ENCODE results near the gene TUBA8.
"Not testable (repeated sequence)": the region's sequence is repeated elsewhere in the genome, so short reads cannot be mapped to it uniquely, and the experiment has no call there.

The TUBA8 gene

GRCh38 chr22:18110194-18110953, at the start of gene TUBA8:
Gene TUBA8, plus strand, starts transcription at chr22:18110809. Its CDS starts 57 bp downstream, at chr22:18110866.
- DNase-seq (ENCODE audit: low read depth): no peak

- no peak for DNase-seq (ENCODE audit: low read depth)
Observed at GRCh38 chr22:18062421-18062820, 48.2 kb upstream of the TUBA8 start.

- no peak for DNase-seq (ENCODE audit: low read depth)
Observed at GRCh38 chr22:18063306-18063705, 47.3 kb upstream of the TUBA8 start.

GRCh38 chr22:18063715-18064114, 46.9 kb upstream of the TUBA8 start:
- not testable (repeated sequence) for DNase-seq (ENCODE audit: low read depth)

GRCh38 chr22:18064636-18065035, 46.0 kb upstream of the TUBA8 start:
- DNase-seq (ENCODE audit: low read depth): no peak

GRCh38 chr22:18065256-18065655, 45.4 kb upstream of the TUBA8 start:
- DNase-seq (ENCODE audit: low read depth): no peak

- DNase-seq (ENCODE audit: low read depth): no peak
Observed at GRCh38 chr22:18066181-18066859, 44.3 kb upstream of the TUBA8 start.

- DNase-seq (ENCODE audit: low read depth): no peak
Observed at GRCh38 chr22:18067121-18067520, 43.5 kb upstream of the TUBA8 start.

GRCh38 chr22:18067548-18068341, 42.9 kb upstream of the TUBA8 start:
- no peak for DNase-seq (ENCODE audit: low read depth)

- no peak for DNase-seq (ENCODE audit: low read depth)
Observed at GRCh38 chr22:18068381-18068988, 42.1 kb upstream of the TUBA8 start.

- DNase-seq (ENCODE audit: low read depth): no peak
Observed at GRCh38 chr22:18069041-18069440, 41.6 kb upstream of the TUBA8 start.

- no peak for DNase-seq (ENCODE audit: low read depth)
Observed at GRCh38 chr22:18070041-18070440, 40.6 kb upstream of the TUBA8 start.

GRCh38 chr22:18070556-18071306, 39.9 kb upstream of the TUBA8 start:
- DNase-seq (ENCODE audit: low read depth): no peak

- DNase-seq (ENCODE audit: low read depth): not testable (repeated sequence)
Observed at GRCh38 chr22:18071307-18071967, 39.2 kb upstream of the TUBA8 start.

- no peak for DNase-seq (ENCODE audit: low read depth)
Observed at GRCh38 chr22:18071968-18072310, 38.7 kb upstream of the TUBA8 start.

- DNase-seq (ENCODE audit: low read depth): no peak
Observed at GRCh38 chr22:18073467-18073866, 37.1 kb upstream of the TUBA8 start.

GRCh38 chr22:18073927-18074326, 36.7 kb upstream of the TUBA8 start:
- not testable (repeated sequence) for DNase-seq (ENCODE audit: low read depth)

GRCh38 chr22:18075101-18075719, 35.4 kb upstream of the TUBA8 start:
- DNase-seq (ENCODE audit: low read depth): no peak

GRCh38 chr22:18075720-18076497, 34.7 kb upstream of the TUBA8 start:
- peak; percentile 13 for DNase-seq (ENCODE audit: low read depth)

- no peak for DNase-seq (ENCODE audit: low read depth)
Observed at GRCh38 chr22:18077087-18077638, 33.4 kb upstream of the TUBA8 start.

Measured in T-helper 22 cell (primary cell).